Common myeloid progenitor, CD34-positive (primary cell): ENCODE results near the gene PDE10A.

Experiments used
- CTCF ChIA-PET: fragments of 350-600 bp; sonication (Branson Sonifier 250); formaldehyde crosslinking; loops from one replicate; lab custom pipeline; 2021; ENCODE audit warnings: antibody characterized with exemption; lab: Charles Lee
- POLR2A ChIA-PET: fragments of 350-600 bp; sonication (Branson Sonifier 250); formaldehyde crosslinking; loops from one replicate; lab custom pipeline; 2021; ENCODE audit warnings: antibody characterized with exemption; lab: Charles Lee
- DNase-seq, 3 donors: peaks; one replicate each; pipeline versions ENCODE4 v3.0.0 to v3.0.0-alpha.2; 2013
- H3K27ac ChIP-seq, 2 experiments: 1 replicate in 1 of 2; 2 replicates in 1 of 2; pipeline ENCODE4 v1.7.0; 2013; ENCODE audit warnings: inconsistent platforms in 2 of 2, low read length in 2 of 2, mild to moderate bottlenecking in 2 of 2, low read depth in 1 of 2, moderate library complexity in 1 of 2; ENCODE audit not compliant: severe bottlenecking in 2 of 2, insufficient read depth in 1 of 2, poor library complexity in 1 of 2
- H3K27me3 ChIP-seq, 5 experiments: replicated peaks in 2 of 5; 1 replicate in 3 of 5; 2 replicates in 2 of 5; pipeline versions ENCODE4 v1.6.1 to v1.7.0; 2013; ENCODE audit warnings: low read length in 4 of 5, mild to moderate bottlenecking in 2 of 5, moderate library complexity in 2 of 5, inconsistent platforms in 1 of 5; ENCODE audit not compliant: insufficient read depth in 5 of 5, control insufficient read depth in 4 of 5
- H3K36me3 ChIP-seq, 4 experiments: 1 replicate in 2 of 4; 2 replicates in 2 of 4; pipeline versions ENCODE4 v1.6.1 to v1.7.0; 2013; ENCODE audit warnings: low read length in 3 of 4, control low read depth in 1 of 4, mild to moderate bottlenecking in 1 of 4; ENCODE audit not compliant: control insufficient read depth in 4 of 4, insufficient read depth in 4 of 4
- H3K4me1 ChIP-seq, 4 experiments: 1 replicate in 3 of 4; 2 replicates in 1 of 4; pipeline versions ENCODE4 v1.6.1 to v1.7.1; 2013; ENCODE audit warnings: low read length in 3 of 4, mild to moderate bottlenecking in 3 of 4, control low read depth in 1 of 4, inconsistent platforms in 1 of 4, moderate library complexity in 1 of 4; ENCODE audit not compliant: control insufficient read depth in 4 of 4, insufficient read depth in 4 of 4; ENCODE audit errors: control extremely low read depth in 1 of 4
- H3K4me3 ChIP-seq, 7 experiments: 1 replicate in 4 of 7; 2 replicates in 3 of 7; pipeline versions ENCODE4 v1.5.1 to v1.7.0; 2013; ENCODE audit warnings: mild to moderate bottlenecking in 7 of 7, low read length in 6 of 7, moderate library complexity in 6 of 7, inconsistent platforms in 2 of 7, low read depth in 2 of 7, control low read depth in 1 of 7; ENCODE audit not compliant: insufficient read depth in 4 of 7, control insufficient read depth in 1 of 7; ENCODE audit errors: extremely low read depth in 1 of 7
- H3K9me3 ChIP-seq, 5 experiments: 1 replicate in 4 of 5; 2 replicates in 1 of 5; pipeline versions ENCODE4 v1.6.1 to v1.7.1; 2013; ENCODE audit warnings: low read length in 4 of 5, mild to moderate bottlenecking in 2 of 5, inconsistent platforms in 1 of 5, low read depth in 1 of 5, moderate library complexity in 1 of 5; ENCODE audit not compliant: control insufficient read depth in 4 of 5, insufficient read depth in 2 of 5; ENCODE audit errors: control extremely low read depth in 1 of 5
- WGBS: methylation state at CpG from one replicate; pipeline ENCODE4 v1.1.5; 2013; ENCODE audit not compliant: insufficient coverage; 5-methylcytosine and 5-hydroxymethylcytosine counted together

Gene PDE10A

DNA sequence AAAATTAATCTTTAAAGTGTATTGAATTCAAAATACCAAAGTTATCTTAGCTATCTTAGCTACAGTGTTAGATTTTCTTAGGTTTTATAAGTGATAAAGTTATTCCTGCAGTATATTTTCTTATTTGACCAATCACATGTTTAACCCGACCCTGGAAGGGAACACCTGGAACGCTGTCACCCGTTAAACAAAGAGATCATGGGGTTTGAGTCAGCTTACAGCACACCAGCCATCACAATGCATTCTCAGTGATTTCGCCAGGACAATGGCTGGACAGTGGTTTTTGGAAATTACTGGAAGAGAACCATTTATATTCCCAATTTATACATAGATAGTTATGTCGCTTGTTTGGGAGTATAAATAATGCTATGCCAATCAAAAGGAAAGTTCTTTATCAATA is 364.2 kb downstream of the PDE10A start:
- ChIA-PET CTCF (no interaction called here), POLR2A (no interaction called here)
- Histone ChIP-seq H3K27ac (no peak overlapping the region), H3K27me3 (no peaks in the 10 kb centered on the region), H3K4me3 (no peak overlapping the region), H3K9me3 (peaks cover 0 to 4% (median 0%) of the 10 kb centered on the region in 5 experiments), H3K4me1 (no peaks in the 10 kb centered on the region), H3K36me3 (no peaks in the 10 kb centered on the region)
- no CpG with 5 or more reads among the region's 5 CpGs for WGBS
- no peak for DNase-seq

GRCh38 chr6:165298402-165298801 is 364.6 kb downstream of the PDE10A start:
- CTCF ChIA-PET, result no interaction called here
- Histone ChIP-seq H3K4me3 (no peak overlapping the region), H3K27ac (no peak overlapping the region), H3K9me3 (peaks cover 0 to 4% (median 0%) of the 10 kb centered on the region in 5 experiments), H3K36me3 (no peaks in the 10 kb centered on the region), H3K27me3 (no peaks in the 10 kb centered on the region), H3K4me1 (no peaks in the 10 kb centered on the region)
- no peak for DNase-seq
- 100% methylated on average over 6 of the region's 6 CpGs for WGBS
- POLR2A ChIA-PET, result no interaction called here

DNA sequence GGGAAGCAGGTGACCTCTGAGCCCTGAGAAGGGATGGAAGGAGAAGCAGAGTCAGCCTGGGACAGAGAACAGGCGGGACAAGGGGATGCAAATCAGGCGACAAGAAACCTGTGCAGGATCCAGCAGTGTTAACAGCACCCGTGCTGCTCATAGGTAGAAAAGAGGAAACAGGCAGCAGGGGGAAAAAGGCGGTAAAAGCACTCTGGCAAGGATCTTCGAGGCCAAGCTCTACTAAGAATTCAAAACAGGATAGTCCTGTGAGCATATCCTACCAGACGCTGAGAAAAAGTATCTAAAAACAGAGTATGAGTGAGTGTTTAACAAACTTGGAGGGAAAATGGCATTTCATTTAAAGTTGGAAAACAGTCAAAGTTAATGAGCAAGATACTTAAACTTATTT is 370.4 kb downstream of the PDE10A start:
- DNase-seq, result no peak
- POLR2A ChIA-PET, result no interaction called here
- Histone ChIP-seq H3K27me3 (no peaks in the 10 kb centered on the region), H3K36me3 (no peaks in the 10 kb centered on the region), H3K9me3 (no peaks in the 10 kb centered on the region), H3K27ac (no peak overlapping the region), H3K4me3 (no peak overlapping the region), H3K4me1 (no peaks in the 10 kb centered on the region)
- CTCF ChIA-PET, result no interaction called here
- WGBS, result 85% methylated on average over 6 of the region's 6 CpGs
